PFSK-1 (cell line): ENCODE results near the gene MTMR10.

Experiments
- FOXP2 ChIP-seq: optimal IDR thresholded peaks from 2 replicates; pipeline ENCODE3; 2011; ENCODE audit warnings: borderline replicate concordance, control low read depth, inconsistent platforms; ENCODE audit not compliant: insufficient read depth; ENCODE audit errors: extremely low read length, extremely low read depth
- POLR2AphosphoS5 ChIP-seq: IDR thresholded peaks from 2 replicates; pipeline ENCODE4 v1.6.1; 2012; ENCODE audit warnings: low read depth, mild to moderate bottlenecking, control low read depth, low read length, moderate library complexity
- SIN3A ChIP-seq: IDR thresholded peaks from 2 replicates; pipeline ENCODE4 v1.6.1; 2012; ENCODE audit warnings: mild to moderate bottlenecking, low read length, moderate library complexity, borderline replicate concordance; ENCODE audit not compliant: insufficient read depth
- TAF1 ChIP-seq: IDR thresholded peaks from 2 replicates; pipeline ENCODE4 v1.6.1; 2012; ENCODE audit warnings: low read length, control low read depth, borderline replicate concordance; ENCODE audit not compliant: insufficient read depth
- TF ChIP-seq, protein P1 (sequence below), 2 experiments: IDR thresholded peaks; 2 replicates each; pipeline versions ENCODE4 v1.6.1 to v1.8.0; 2011 to 2012; ENCODE audit warnings: low read depth in 2 of 2, low read length in 2 of 2, control low read depth in 1 of 2, inconsistent platforms in 1 of 2, mild to moderate bottlenecking in 1 of 2, moderate library complexity in 1 of 2; ENCODE audit not compliant: insufficient read depth in 1 of 2

MTMR10 gene

DNA sequence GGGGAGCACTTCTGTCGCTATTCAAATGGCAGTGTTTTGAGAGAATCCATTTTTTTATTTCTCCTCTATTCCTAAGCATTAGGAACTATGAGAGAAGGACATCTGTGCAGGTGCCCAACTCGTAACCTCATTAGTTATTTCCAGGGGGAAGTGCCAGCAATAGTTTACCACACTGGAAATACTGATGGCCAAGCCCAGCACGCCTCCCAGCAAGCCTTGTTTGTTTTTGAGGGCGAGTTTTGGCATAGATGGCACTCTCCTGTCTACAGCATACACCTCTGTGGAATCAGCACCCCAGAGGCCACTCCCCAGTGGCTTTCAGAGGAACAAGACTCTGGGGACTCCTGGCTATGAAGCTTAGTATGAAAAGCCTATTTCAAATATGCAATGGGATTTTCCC lies 51.1 kb downstream of the MTMR10 start:
- TF ChIP-seq, protein P1, sequence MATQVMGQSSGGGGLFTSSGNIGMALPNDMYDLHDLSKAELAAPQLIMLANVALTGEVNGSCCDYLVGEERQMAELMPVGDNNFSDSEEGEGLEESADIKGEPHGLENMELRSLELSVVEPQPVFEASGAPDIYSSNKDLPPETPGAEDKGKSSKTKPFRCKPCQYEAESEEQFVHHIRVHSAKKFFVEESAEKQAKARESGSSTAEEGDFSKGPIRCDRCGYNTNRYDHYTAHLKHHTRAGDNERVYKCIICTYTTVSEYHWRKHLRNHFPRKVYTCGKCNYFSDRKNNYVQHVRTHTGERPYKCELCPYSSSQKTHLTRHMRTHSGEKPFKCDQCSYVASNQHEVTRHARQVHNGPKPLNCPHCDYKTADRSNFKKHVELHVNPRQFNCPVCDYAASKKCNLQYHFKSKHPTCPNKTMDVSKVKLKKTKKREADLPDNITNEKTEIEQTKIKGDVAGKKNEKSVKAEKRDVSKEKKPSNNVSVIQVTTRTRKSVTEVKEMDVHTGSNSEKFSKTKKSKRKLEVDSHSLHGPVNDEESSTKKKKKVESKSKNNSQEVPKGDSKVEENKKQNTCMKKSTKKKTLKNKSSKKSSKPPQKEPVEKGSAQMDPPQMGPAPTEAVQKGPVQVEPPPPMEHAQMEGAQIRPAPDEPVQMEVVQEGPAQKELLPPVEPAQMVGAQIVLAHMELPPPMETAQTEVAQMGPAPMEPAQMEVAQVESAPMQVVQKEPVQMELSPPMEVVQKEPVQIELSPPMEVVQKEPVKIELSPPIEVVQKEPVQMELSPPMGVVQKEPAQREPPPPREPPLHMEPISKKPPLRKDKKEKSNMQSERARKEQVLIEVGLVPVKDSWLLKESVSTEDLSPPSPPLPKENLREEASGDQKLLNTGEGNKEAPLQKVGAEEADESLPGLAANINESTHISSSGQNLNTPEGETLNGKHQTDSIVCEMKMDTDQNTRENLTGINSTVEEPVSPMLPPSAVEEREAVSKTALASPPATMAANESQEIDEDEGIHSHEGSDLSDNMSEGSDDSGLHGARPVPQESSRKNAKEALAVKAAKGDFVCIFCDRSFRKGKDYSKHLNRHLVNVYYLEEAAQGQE (IDR thresholded peaks at IDR 0.05; ENCODE audit: insufficient read depth in 1 of 2, low read depth in 2 of 2, low read length in 2 of 2), result no peak
- TF ChIP-seq POLR2AphosphoS5 (no peak), TAF1 (no peak), FOXP2 (no peak), SIN3A (no peak)

DNA sequence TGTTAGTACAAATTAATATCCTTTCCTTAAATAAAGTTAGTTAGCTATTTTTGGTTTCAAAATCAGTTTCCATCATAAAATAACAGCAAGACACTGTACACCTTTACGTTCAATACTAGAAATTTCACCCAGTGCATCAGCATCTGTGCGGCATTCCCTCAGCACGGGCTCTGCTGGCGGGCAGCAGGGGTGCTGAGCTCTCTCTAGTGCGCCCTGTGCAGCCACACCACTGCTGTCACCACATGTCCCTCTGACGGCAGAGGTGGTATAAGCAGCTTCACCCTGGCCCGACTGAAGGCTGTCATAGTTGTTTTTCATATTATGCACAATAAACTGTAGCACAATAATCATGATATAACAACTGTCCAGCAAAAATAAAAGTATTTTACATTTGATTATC lies 52.3 kb downstream of the MTMR10 start:
- TF ChIP-seq FOXP2, result no peak
- TF ChIP-seq POLR2AphosphoS5, result no peak
- TF ChIP-seq, protein P1 (IDR thresholded peaks at IDR 0.05; ENCODE audit: insufficient read depth in 1 of 2, low read depth in 2 of 2, low read length in 2 of 2), result no peak
- no peak for TF ChIP-seq SIN3A
- no peak for TF ChIP-seq TAF1

DNA sequence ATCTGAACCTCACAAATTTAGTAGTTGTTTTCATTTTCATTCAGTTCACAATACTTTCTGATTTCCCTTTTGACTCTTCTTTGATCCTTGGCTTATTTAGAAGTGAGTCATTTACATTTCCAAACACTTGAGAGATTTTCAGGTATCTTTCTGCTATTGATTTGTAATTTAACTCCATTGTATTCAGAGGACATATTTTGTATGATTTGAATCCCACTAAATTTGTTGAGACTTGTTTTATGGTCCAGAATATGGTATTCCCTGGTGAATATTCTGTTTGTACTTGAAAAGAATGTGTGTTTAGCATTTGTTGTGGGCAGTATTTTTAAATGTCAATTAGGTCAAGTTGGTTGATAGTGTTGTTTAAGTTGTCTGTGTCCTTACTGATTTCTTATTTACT lies 58.1 kb downstream of the MTMR10 start:
- TF ChIP-seq, protein P1 (IDR thresholded peaks at IDR 0.05; ENCODE audit: insufficient read depth in 1 of 2, low read depth in 2 of 2, low read length in 2 of 2), result no peak
- TF ChIP-seq FOXP2 (no peak), SIN3A (no peak), TAF1 (no peak), POLR2AphosphoS5 (no peak)

DNA sequence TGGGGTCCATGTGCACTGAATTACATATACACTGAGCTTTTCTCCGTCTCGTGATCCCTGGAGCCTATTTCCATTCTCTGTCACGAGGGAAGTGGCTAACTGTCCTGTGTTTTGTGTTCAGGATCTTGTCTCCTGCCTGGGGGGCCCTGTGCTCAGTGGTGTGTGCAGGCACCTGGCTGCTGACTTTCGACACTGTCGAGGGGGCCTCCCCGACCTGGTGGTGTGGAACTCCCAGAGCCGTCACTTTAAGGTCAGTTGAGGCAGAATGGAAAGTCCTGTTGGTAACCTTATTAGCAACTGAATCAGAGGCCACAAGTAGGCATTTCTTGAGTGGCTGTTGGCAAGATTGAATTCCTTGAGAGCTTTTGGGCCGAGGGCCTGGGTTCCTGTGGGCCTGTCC lies 61.0 kb downstream of the MTMR10 start:
- no peak for TF ChIP-seq SIN3A
- TF ChIP-seq, protein P1 (IDR thresholded peaks at IDR 0.05; ENCODE audit: insufficient read depth in 1 of 2, low read depth in 2 of 2, low read length in 2 of 2), result no peak
- TF ChIP-seq FOXP2, result no peak
- TF ChIP-seq POLR2AphosphoS5, result no peak
- no peak for TF ChIP-seq TAF1

DNA sequence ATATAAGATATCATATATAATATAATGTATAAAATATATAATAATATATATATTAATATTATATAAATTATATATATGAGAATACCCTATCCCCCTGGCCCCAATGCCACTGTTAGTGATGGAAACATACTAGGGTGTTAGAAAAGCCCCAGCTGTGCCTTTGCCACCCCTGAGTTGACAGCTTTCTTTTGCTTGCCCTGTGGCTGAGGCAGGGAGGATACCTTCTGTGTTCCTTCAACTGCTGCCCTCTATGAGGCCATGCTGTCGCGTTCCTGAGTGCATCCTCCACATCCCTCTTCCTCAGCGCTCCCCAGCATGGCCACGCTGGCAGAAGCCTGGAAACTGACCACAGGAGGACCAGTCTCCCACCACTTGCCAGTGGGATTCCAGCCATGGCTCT lies 61.4 kb downstream of the MTMR10 start:
- TF ChIP-seq TAF1 (no peak), SIN3A (no peak), POLR2AphosphoS5 (no peak), FOXP2 (no peak)
- TF ChIP-seq, protein P1 (IDR thresholded peaks at IDR 0.05; ENCODE audit: insufficient read depth in 1 of 2, low read depth in 2 of 2, low read length in 2 of 2), result no peak
